Muscle of leg (tissue), 11 donors: ENCODE measurements around the gene SRGAP2B. TPM values are rescaled to one million over a fixed set of nuclear protein-coding genes. Genes with fewer than 3 reads are reported as not detected.
"Not testable (repeated sequence)": the region's sequence is repeated elsewhere in the genome, so short reads cannot be mapped to it uniquely, and the experiment has no call there.

Experiments
- DNase-seq: peaks from one replicate; pipeline ENCODE4 v3.0.0; 2013
- H3K27ac ChIP-seq: one replicate; pipeline ENCODE4 v1.5.1; 2013; ENCODE audit warnings: mild to moderate bottlenecking, low read length, control low read depth
- H3K27me3 ChIP-seq: one replicate; pipeline ENCODE4 v1.6.1; 2013; ENCODE audit warnings: low read length; ENCODE audit not compliant: control insufficient read depth, insufficient read depth
- H3K36me3 ChIP-seq: one replicate; pipeline ENCODE4 v1.6.1; 2013; ENCODE audit warnings: low read length; ENCODE audit not compliant: control insufficient read depth, insufficient read depth
- H3K4me1 ChIP-seq: one replicate; pipeline ENCODE4 v1.6.1; 2013; ENCODE audit warnings: low read length; ENCODE audit not compliant: control insufficient read depth, insufficient read depth
- H3K4me3 ChIP-seq: one replicate; pipeline ENCODE4 v1.5.1; 2013; ENCODE audit warnings: low read length, control low read depth
- H3K9me3 ChIP-seq: replicated peaks from 2 replicates; pipeline ENCODE4 v1.6.1; 2013; ENCODE audit warnings: low read depth, low read length; ENCODE audit not compliant: control insufficient read depth
- WGBS: methylation state at CpG from one replicate; pipeline ENCODE4 v1.1.5; 2013; ENCODE audit warnings: missing lambda C conversion rate; ENCODE audit not compliant: insufficient coverage; 5-methylcytosine and 5-hydroxymethylcytosine counted together
- polyA plus RNA-seq, 8 donors: library from polyadenylated mRNA; unstranded; fragments of 120-200 nt; gene quantifications; one replicate each; pipeline versions ENCODE4 v1.2.1 to v1.2.3, GENCODE V29; 2013; ENCODE audit warnings: inconsistent platforms in 1 of 8, low replicate concordance in 1 of 8; ENCODE audit not compliant: insufficient read length in 8 of 8, insufficient read depth in 1 of 8
- total RNA-seq: library from RNA; stranded (reverse); fragments of 120-200 nt; gene quantifications from one replicate; pipeline ENCODE4 v1.2.4, GENCODE V29; 2013

The SRGAP2B gene
- total and polyA plus RNA-seq, 9 donors = 21.4 to 49.3 (median 32.9) TPM

- H3K36me3 ChIP-seq, DNase-seq, H3K4me3 ChIP-seq, H3K27ac ChIP-seq, H3K27me3 ChIP-seq, H3K4me1 ChIP-seq, H3K9me3 ChIP-seq: not testable (repeated sequence)
- WGBS = no CpG with 5 or more reads among the region's 5 CpGs
These were observed 49.4 kb downstream of the SRGAP2B start for GRCh38 chr1:145045571-145046273.

DNA sequence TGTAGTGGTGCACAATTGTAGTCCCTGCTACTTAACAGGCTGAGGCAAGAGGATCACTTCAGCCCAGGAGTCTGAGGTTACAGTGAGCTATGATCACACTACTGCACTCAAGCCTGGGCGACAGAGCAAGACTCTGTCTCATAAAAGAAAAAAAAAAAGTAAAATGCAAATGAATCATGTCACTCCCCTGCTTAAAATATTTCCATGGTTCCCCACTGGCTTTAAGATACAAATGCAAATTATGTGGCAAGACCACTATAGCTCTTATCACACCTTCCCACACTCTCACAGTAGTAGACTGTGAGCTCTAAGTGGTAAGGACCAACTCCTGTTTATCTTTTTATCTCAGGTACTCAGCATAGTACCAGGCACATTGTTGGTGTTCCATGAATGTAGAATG, 53.6 kb downstream of the SRGAP2B start:
- WGBS = no CpG with 5 or more reads among the region's 1 CpG
- not testable (repeated sequence) for H3K27ac ChIP-seq, H3K4me1 ChIP-seq, H3K27me3 ChIP-seq, H3K9me3 ChIP-seq, H3K36me3 ChIP-seq, DNase-seq, H3K4me3 ChIP-seq

DNA sequence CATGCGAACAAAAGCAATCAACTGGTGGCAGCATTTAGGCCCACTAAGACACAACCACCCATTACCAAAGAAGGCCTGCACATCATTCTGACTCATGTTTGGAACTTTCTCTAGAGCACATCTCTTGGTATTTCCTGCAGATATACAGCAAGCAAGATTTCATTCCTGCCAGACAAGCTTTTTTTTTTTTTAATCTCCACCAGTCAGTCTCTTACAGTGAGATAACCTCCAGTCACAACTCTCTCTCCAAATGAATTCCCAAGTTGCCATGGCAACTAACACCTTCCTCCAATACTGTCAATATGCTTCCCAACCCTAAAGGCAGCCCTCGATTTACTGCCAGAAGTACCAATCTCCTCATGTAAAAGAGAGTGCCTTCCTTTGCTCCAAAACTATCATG, 59.1 kb downstream of the SRGAP2B start:
- H3K27me3 ChIP-seq, DNase-seq, H3K9me3 ChIP-seq, H3K4me3 ChIP-seq, H3K36me3 ChIP-seq, H3K4me1 ChIP-seq, H3K27ac ChIP-seq: not testable (repeated sequence)
- no CpG with 5 or more reads among the region's 2 CpGs for WGBS

DNA sequence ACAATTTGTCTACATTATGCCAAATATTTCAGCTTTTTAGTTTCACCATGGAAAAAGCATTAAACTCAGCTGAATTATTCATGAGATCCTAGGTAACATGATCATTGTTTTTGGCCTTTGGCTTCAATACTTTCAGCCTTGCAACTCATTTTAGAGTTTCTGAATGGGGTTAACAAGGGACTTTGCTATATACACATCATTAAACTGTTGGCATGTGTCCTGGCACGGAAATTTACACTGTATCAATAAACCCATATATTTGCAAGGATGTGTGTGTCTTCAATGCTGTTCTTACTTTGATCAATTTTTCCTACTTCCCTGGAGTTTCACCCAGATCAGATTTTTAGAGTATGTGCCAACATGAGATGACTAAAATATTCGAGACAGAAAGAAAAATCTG, 61.6 kb downstream of the SRGAP2B start:
- not testable (repeated sequence) for H3K4me1 ChIP-seq, H3K36me3 ChIP-seq, H3K27me3 ChIP-seq, H3K27ac ChIP-seq, H3K9me3 ChIP-seq, DNase-seq, H3K4me3 ChIP-seq
- WGBS = no CpG with 5 or more reads among the region's 2 CpGs

GRCh38 chr1:145027251-145027650, 67.9 kb downstream of the SRGAP2B start:
- no CpG with 5 or more reads among the region's 4 CpGs for WGBS
- not testable (repeated sequence) for H3K9me3 ChIP-seq, H3K36me3 ChIP-seq, H3K4me1 ChIP-seq, H3K27me3 ChIP-seq, H3K27ac ChIP-seq, DNase-seq, H3K4me3 ChIP-seq

GRCh38 chr1:145025286-145025685, 69.8 kb downstream of the SRGAP2B start:
- H3K27ac ChIP-seq, H3K27me3 ChIP-seq, DNase-seq, H3K4me3 ChIP-seq, H3K4me1 ChIP-seq, H3K9me3 ChIP-seq, H3K36me3 ChIP-seq: not testable (repeated sequence)

DNA sequence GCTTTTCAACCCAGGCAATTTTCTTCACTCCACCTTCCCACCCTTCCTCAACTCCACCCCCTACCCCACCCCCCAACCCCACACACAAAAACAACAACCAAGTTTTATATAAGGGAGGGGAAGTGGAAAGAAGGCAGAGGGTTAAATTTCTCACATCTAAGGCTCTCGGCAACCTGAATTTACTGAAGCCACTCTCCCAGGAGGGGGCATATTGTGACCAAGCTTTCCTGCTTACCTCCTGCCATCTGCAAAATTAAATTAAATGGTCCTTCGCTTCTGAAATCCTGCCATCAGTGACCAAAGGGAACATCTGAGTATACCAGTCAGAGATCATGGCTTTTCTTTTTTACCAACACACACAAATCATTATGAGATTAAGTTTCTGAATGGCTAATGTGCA, 72.9 kb downstream of the SRGAP2B start:
- H3K27ac ChIP-seq, H3K4me1 ChIP-seq, H3K4me3 ChIP-seq, H3K9me3 ChIP-seq, DNase-seq, H3K27me3 ChIP-seq, H3K36me3 ChIP-seq: not testable (repeated sequence)
- no CpG with 5 or more reads among the region's 2 CpGs for WGBS

- H3K9me3 ChIP-seq, DNase-seq, H3K36me3 ChIP-seq, H3K27ac ChIP-seq, H3K4me3 ChIP-seq, H3K4me1 ChIP-seq, H3K27me3 ChIP-seq: not testable (repeated sequence)
- WGBS = no CpG with 5 or more reads among the region's 4 CpGs
These were observed 73.4 kb downstream of the SRGAP2B start for GRCh38 chr1:145021749-145022148.

GRCh38 chr1:145019709-145020108, 75.4 kb downstream of the SRGAP2B start:
- H3K27ac ChIP-seq, H3K27me3 ChIP-seq, H3K9me3 ChIP-seq, H3K36me3 ChIP-seq, H3K4me3 ChIP-seq, DNase-seq, H3K4me1 ChIP-seq: not testable (repeated sequence)
- 70% methylated on average over 1 of the region's 2 CpGs for WGBS

DNA sequence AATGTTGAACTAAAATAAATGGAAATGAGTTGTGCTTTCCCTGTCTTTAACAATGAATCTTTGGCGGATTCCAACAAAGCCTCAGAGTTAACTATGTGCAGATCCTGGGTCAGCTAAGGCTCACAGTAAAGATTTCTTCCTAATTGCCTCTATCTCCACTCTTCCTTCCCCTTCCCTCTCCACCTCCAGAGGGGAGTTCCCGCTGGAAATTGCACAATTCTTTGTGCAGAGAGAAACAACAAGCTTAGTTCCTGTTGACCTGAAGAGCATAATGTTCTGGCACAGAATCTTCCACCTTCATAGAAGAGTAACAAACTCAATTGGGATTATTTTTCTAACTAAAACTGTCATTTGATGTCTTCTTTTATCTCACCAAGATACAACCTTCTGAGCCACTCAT, 77.4 kb downstream of the SRGAP2B start:
- not testable (repeated sequence) for DNase-seq, H3K4me1 ChIP-seq, H3K27ac ChIP-seq, H3K36me3 ChIP-seq, H3K9me3 ChIP-seq, H3K27me3 ChIP-seq, H3K4me3 ChIP-seq
- no CpG with 5 or more reads among the region's 2 CpGs for WGBS

GRCh38 chr1:145016492-145016862, 78.7 kb downstream of the SRGAP2B start:
- not testable (repeated sequence) for H3K36me3 ChIP-seq, H3K9me3 ChIP-seq, H3K4me1 ChIP-seq, DNase-seq, H3K4me3 ChIP-seq, H3K27ac ChIP-seq, H3K27me3 ChIP-seq
